Endothelial cell of umbilical vein (primary cell): ENCODE data around the gene HTR7.

ENCODE experiments used
- CTCF ChIP-seq, 2 donors: IDR thresholded peaks; 1 replicate in 1 of 2; 2 replicates in 1 of 2; pipeline ENCODE4 v1.5.1; 2011; ENCODE audit warnings: low read length in 2 of 2, mild to moderate bottlenecking in 2 of 2, moderate library complexity in 2 of 2, control low read depth in 1 of 2, inconsistent platforms in 1 of 2, low read depth in 1 of 2; ENCODE audit not compliant: insufficient read depth in 1 of 2; ENCODE audit errors: extremely low read depth in 1 of 2
- FOS ChIP-seq: IDR thresholded peaks from 2 replicates; pipeline ENCODE4 v1.6.1; 2011; ENCODE audit warnings: mild to moderate bottlenecking, low read length, moderate library complexity, borderline replicate concordance; ENCODE audit not compliant: insufficient read depth
- POLR2A ChIP-seq: IDR thresholded peaks from 2 replicates; pipeline ENCODE4 v1.6.1; 2012; ENCODE audit warnings: low read depth, mild to moderate bottlenecking, control low read depth, low read length

DNA sequence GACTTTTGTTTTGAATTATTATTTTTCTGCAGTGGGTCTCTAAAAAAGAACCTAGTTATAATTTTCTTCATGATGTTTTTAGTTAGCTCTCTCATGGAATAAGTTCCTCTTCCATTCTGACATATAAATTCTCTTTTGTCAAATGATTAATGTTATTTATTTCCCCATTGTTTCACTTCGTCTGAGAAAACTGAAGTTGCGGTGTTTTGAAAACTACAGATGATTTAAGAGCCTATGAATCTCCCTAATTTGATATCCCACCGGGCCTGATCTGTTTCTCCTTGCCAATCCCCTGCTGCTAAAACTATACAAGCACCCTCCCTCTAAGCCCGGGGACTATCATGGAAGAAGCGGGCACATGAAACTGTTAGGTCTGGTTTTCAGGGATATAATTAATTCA is 41.4 kb downstream of the HTR7 start:
- TF ChIP-seq POLR2A (no peak), FOS (no peak), CTCF (IDR thresholded peaks at IDR 0.05; ENCODE audit: extremely low read depth in 1 of 2, insufficient read depth in 1 of 2, low read depth in 1 of 2, low read length in 2 of 2) (no peak)
